Heart left ventricle (tissue), 13 donors: Measurements from ENCODE around the gene TLCD1.

Experiments
- POLR2A ChIP-seq, 2 donors: fragments of 450-650 bp; IDR thresholded peaks; one replicate each; pipeline ENCODE4 v1.6.1; 2017; ENCODE audit warnings: antibody characterized with exemption in 2 of 2, mild to moderate bottlenecking in 2 of 2, moderate library complexity in 2 of 2
- TF ChIP-seq, protein P1 (sequence below), 12 donors: fragments of 200-600 bp; sonication (generic) in 4 of 12; IDR thresholded peaks; one replicate each; pipeline versions ENCODE4 v1.5.0 to v1.8.0; 2018 to 2022; ENCODE audit warnings: antibody characterized with exemption in 12 of 12, mild to moderate bottlenecking in 5 of 12
- donor health status: ischemic (EF 13 %, LVEDD 7.1; RV severe dilation, severe dysfunction).
- donor health status: DM: no; HTN: yes; CAD: no.
- donor health status: DM: no; HTN: no; CAD: no.
- donor health status: ischemic (EF 25% LVEDD 6.9; RV normal size, moderate dysfunction).
- donor health status: ischemic (EF 25% LVEDD 5.7; RV mildly dilated, moderate dysfunction).
- donor health status: ischemic (EF 35%, LVEDD 5.7; RV mildly dilated, moderate dysfunction).
- donor health status: nonischemic (EF 11% LVEDD 7.7; RV severe dilation, severe dysfunction).
- donor health status: DM: yes; HTN: yes; CAD: no.
- donor health status: PGD.
- donor health status: ischemic (EF 29% LVEDD 5.4; RV normal size, mild dysfunction).
- donor health status: nonischemic (EF 23%, LVEDD 6.1; RV moderate dilation, normal function).

DNA sequence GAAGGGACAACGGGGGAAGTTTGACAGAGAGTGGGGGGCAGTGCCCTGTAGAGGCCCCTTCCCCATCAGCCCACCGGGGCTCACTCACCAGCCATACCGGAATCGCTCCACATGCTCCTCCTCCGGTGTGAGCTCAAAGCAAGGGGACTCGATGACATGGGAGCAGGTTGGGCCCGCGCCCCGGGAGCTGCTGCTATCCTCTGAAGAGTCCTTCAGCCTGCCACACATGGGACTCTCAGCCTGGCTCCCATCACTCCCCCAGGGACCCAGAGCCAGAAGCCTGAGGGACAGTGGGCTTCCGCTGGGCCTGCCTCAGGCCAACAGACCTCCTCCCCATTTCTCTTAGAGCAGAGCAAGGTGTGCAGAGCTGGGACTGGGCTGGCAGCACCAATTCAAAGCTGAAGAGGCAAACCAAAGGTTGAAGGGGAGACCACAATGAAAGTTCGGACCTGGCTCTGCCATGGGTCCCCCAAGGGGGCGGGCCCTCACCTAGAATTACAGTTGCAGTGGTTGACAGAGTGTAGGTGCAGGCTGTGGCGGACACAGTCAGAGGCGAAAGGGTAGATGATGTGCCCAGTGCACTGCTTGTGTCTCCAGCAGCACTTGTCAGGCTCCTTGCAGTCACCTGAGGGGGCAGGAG lies 21.7 kb downstream of the TLCD1 start:
- TF ChIP-seq, protein P1, sequence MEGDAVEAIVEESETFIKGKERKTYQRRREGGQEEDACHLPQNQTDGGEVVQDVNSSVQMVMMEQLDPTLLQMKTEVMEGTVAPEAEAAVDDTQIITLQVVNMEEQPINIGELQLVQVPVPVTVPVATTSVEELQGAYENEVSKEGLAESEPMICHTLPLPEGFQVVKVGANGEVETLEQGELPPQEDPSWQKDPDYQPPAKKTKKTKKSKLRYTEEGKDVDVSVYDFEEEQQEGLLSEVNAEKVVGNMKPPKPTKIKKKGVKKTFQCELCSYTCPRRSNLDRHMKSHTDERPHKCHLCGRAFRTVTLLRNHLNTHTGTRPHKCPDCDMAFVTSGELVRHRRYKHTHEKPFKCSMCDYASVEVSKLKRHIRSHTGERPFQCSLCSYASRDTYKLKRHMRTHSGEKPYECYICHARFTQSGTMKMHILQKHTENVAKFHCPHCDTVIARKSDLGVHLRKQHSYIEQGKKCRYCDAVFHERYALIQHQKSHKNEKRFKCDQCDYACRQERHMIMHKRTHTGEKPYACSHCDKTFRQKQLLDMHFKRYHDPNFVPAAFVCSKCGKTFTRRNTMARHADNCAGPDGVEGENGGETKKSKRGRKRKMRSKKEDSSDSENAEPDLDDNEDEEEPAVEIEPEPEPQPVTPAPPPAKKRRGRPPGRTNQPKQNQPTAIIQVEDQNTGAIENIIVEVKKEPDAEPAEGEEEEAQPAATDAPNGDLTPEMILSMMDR (IDR thresholded peaks at IDR 0.05), result no peak
- TF ChIP-seq POLR2A (IDR thresholded peaks at IDR 0.05), result no peak
